Stimulated activated CD8-positive, alpha-beta memory T cell treated with anti-CD3 and anti-CD28 coated beads, Interleukin-4, amount 100 ng/mL, for 1 hour (primary cell): ENCODE results near the gene DEFB113.

Source experiments
- DNase-seq, 2 donors: peaks; one replicate each; pipeline ENCODE4 v3.0.0-alpha.2; 2020; ENCODE audit warnings: low read depth in 2 of 2, low spot score in 1 of 2

Gene DEFB113

GRCh38 chr6:49937017-49937416 is 32.4 kb downstream of the DEFB113 start:
- no peak for DNase-seq

GRCh38 chr6:49935387-49935786 is 34.0 kb downstream of the DEFB113 start:
- no peak for DNase-seq

- no peak for DNase-seq
Measured at GRCh38 chr6:49934770-49935169, 34.7 kb downstream of the DEFB113 start.

GRCh38 chr6:49933526-49933925 is 35.9 kb downstream of the DEFB113 start:
- no peak for DNase-seq

GRCh38 chr6:49929340-49929739 is 40.1 kb downstream of the DEFB113 start:
- DNase-seq, result no peak

GRCh38 chr6:49923826-49924225 is 45.6 kb downstream of the DEFB113 start:
- DNase-seq, result no peak

- no peak for DNase-seq
Measured at GRCh38 chr6:49919935-49920644, 49.3 kb downstream of the DEFB113 start.

- no peak for DNase-seq
Measured at GRCh38 chr6:49919261-49919660, 50.2 kb downstream of the DEFB113 start.

- no peak for DNase-seq
Measured at GRCh38 chr6:49918787-49919186, 50.6 kb downstream of the DEFB113 start.
